ENCODE measurements around the gene BTNL9. TPM values are rescaled to one million over a fixed set of nuclear protein-coding genes. Genes with fewer than 3 reads are reported as not detected.

BTNL9 gene
- total and polyA plus RNA-seq, 2 of the 8 experiments (the other 6 are each of a cell fraction or from before 2014, with no cell fraction given): 0.23 to 0.89 TPM

DNA sequence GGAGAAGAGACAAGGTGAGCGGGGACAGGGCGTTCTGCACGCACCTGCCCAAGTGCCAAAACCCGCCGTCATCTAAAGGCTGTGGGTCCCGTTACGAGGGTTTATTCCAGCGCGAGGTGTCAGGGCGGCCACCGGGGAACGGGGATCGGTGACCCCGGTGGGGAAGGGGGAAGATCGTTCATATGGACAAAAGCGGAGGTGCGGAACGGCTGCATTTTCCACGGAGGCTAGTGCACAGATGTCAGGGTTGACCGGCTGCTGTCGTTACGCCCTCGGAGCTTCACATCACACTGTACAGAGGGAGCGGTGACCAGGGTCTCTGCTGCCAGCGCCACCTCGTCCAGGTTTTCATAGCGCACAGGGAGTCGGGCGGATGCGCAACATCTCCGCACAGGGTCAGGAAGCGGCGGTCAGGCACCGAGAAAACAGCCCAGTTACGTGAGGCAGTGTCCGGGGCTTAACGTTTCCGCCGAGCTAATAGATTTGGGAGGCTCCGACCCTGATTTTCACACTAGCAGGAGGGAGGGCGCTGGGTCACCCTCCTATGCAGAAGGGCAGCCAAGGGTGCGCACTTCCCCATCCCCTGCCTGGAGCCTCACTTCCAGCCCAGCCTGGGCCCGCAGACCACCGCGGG, 13.5 kb downstream of the BTNL9 start:
- no peak overlapping the region for H3K9ac ChIP-seq (replicated peaks in 1 of 4; ENCODE audit: extremely low read depth in 1 of 4, low read depth in 3 of 4, low read length in 3 of 4)
- CTCF ChIA-PET (ENCODE audit: partially characterized antibody): interaction anchor here (1.3 to 2.4 kb wide), 5 partner anchors 11 to 184 kb away, joined by 4 to 13 read pairs (median 6); no protein-coding TSS in a partner anchor

More for the DNA sequence above, 13.5 kb downstream of the BTNL9 start:
- Histone ChIP-seq H4K5ac (ENCODE audit: insufficient read length, low read depth, low read length) (no peak overlapping the region), H3K79me2 (ENCODE audit: control insufficient read depth in 1 of 2, insufficient read depth in 2 of 2, low read length in 2 of 2) (no peaks in the 10 kb centered on the region), H3K79me1 (ENCODE audit: low read depth, low read length) (no peaks in the 10 kb centered on the region), H4K91ac (replicated peaks; ENCODE audit: insufficient read length, low read length) (no peak overlapping the region), H2BK5ac (ENCODE audit: low read depth, low read length) (no peak overlapping the region), H3K56ac (replicated peaks; ENCODE audit: insufficient read length, low read depth, low read length) (no peak overlapping the region), H2BK12ac (ENCODE audit: low read depth, low read length) (no peak overlapping the region), H3K23me2 (ENCODE audit: low read depth, low read length) (peaks cover 10% of the 10 kb centered on the region; the same call in 1 of the 2 replicates), H3K9me3 (ENCODE audit: insufficient read depth in 2 of 2, low read depth in 1 of 2, low read length in 1 of 2) (no peaks in the 10 kb centered on the region; a peak in 1 of 4 replicates), H2AFZ (ENCODE audit: low read length) (peak overlapping the region; percentile 77), H3K27me3 (replicated peaks in 1 of 4; ENCODE audit: control insufficient read depth in 3 of 4, extremely low read depth in 1 of 4, insufficient read depth in 3 of 4, low read length in 3 of 4) (peaks cover 50 to 90% (median 75%) of the 10 kb centered on the region in 4 experiments), H3K4me2 (ENCODE audit: insufficient read depth in 1 of 2, low read depth in 2 of 2, low read length in 2 of 2) (peak overlapping the region; percentile 95 to 100), H3K4ac (replicated peaks; ENCODE audit: insufficient read length, low read depth, low read length) (no peak overlapping the region), H4K8ac (ENCODE audit: extremely low read depth, insufficient read depth, low read length) (no peak overlapping the region), H3K23ac (ENCODE audit: insufficient read length) (no peak overlapping the region), H2BK15ac (ENCODE audit: low read length) (no peak overlapping the region), H3K27ac (ENCODE audit: low read depth, low read length) (no peak overlapping the region), H2BK20ac (ENCODE audit: low read length) (no peak overlapping the region), H2BK120ac (replicated peaks; ENCODE audit: low read depth, low read length) (no peak overlapping the region), H3K4me1 (replicated peaks in 1 of 4; ENCODE audit: control insufficient read depth in 3 of 4, insufficient read depth in 4 of 4, low read length in 3 of 4) (peaks cover 3 to 16% (median 9%) of the 10 kb centered on the region in 4 experiments; a peak in 6 of 7 replicates), H4K20me1 (replicated peaks in 1 of 2; ENCODE audit: control insufficient read depth in 1 of 2, insufficient read depth in 2 of 2, low read length in 2 of 2) (peaks cover 4 to 6% of the 10 kb centered on the region in 2 experiments), H3K4me3 (ENCODE audit: extremely low read depth in 1 of 4, insufficient read depth in 2 of 4, low read depth in 3 of 4, low read length in 4 of 4) (peak overlapping the region; percentile 57 to 85 (median 68)), H3K14ac (ENCODE audit: insufficient read length) (no peak overlapping the region), H2AK5ac (ENCODE audit: low read depth, low read length) (no peak overlapping the region), H3K36me3 (ENCODE audit: control insufficient read depth in 2 of 4, insufficient read depth in 4 of 4, low read length in 3 of 4) (no peaks in the 10 kb centered on the region; a peak in 1 of 8 replicates), H3K18ac (ENCODE audit: extremely low read depth, low read length) (no peak overlapping the region)
- POLR2A ChIA-PET (ENCODE audit: partially characterized antibody): interaction anchor here (1.2 kb wide), 1 partner anchor 13 kb away, joined by 3 read pairs; no protein-coding TSS in a partner anchor
- WGBS, 2 experiments (ENCODE audit: extremely low coverage in 1 of 2, insufficient coverage in 1 of 2, insufficient read length in 1 of 2, insufficient replicate concordance in 2 of 2, low coverage in 1 of 2, low lambda C conversion rate in 2 of 2, missing lambda C conversion rate in 1 of 2): 3% methylated on average over 39 of the region's 45 CpGs; no CpG with 5 or more reads in 1 of the 2 experiments
- TF ChIP-seq SUZ12 (IDR thresholded peaks at IDR 0.05; ENCODE audit: low read length) (peak; percentile 99), RNF2 (IDR thresholded peaks at IDR 0.05; ENCODE audit: borderline replicate concordance, low read depth, low read length, missing control alignments, poor library complexity, severe bottlenecking) (peak; percentile 24), EZH2 (IDR thresholded peaks at IDR 0.05; ENCODE audit: low read depth, low read length, severe bottlenecking) (peak; percentile 94), CTBP2 (IDR thresholded peaks at IDR 0.05; ENCODE audit: borderline replicate concordance, insufficient read depth, insufficient read length, low read length) (peak; percentile 79), RBBP5 (IDR thresholded peaks at IDR 0.05; ENCODE audit: borderline replicate concordance, low read depth, low read length) (no peak; the same call in 1 of the 2 replicates)
- TF ChIP-seq, protein P1, sequence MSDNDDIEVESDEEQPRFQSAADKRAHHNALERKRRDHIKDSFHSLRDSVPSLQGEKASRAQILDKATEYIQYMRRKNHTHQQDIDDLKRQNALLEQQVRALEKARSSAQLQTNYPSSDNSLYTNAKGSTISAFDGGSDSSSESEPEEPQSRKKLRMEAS (IDR thresholded peaks at IDR 0.05): 0 out of 2 replicates have a peak, but pooled peaks have one; percentile 8
- FAIRE-seq (no peak), DNase-seq (ENCODE audit: low read depth in 1 of 2, low spot score in 2 of 2) (no peak)
